ENCODE measurements around the gene SSBP3. TPM values are rescaled to one million over a fixed set of nuclear protein-coding genes. Genes with fewer than 3 reads are reported as not detected.
"Not testable (repeated sequence)": the region's sequence is repeated elsewhere in the genome, so short reads cannot be mapped to it uniquely, and the experiment has no call there.

Gene SSBP3
- total and polyA plus RNA-seq, 9 donors, result 41.2 to 247 (median 156) TPM

DNA sequence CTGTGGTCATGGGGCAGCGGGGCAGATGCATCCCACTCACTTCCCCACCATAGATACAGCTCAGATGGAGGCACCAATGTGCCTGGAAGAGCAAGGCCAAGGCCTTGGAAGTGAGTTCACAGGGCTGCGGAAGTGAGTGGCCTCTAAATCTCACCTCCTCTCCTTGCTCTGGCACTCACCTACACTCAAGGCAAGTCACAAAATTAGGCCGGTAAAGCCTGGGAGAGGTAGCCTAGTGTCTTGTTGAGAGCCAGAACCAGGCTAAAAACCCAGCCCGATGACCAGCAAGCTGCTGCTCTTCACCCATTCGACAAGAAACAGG, 57.5 kb downstream of the SSBP3 start:
- TF ChIP-seq EP300 (IDR thresholded peaks at IDR 0.05), result no peak
- no peak for TF ChIP-seq CTCF (IDR thresholded peaks at IDR 0.05)
- TF ChIP-seq POLR2A (IDR thresholded peaks at IDR 0.05), result no peak
- H3K9me3 ChIP-seq, result no peaks in the 10 kb centered on the region
- H3K27ac ChIP-seq, result no peak overlapping the region
- H3K27me3 ChIP-seq, result no peaks in the 10 kb centered on the region
- no peak for DNase-seq
- no peak overlapping the region for H3K4me3 ChIP-seq
- peaks cover 21% of the 10 kb centered on the region for H3K4me1 ChIP-seq (ENCODE audit: insufficient read depth)
- no peaks in the 10 kb centered on the region for H3K36me3 ChIP-seq
- intact Hi-C loops (cut with DNase I), result no loop called here
- WGBS, 3 donors, result 82 to 93% (median 86%) methylated on average over 5 of the region's 5 CpGs

DNA sequence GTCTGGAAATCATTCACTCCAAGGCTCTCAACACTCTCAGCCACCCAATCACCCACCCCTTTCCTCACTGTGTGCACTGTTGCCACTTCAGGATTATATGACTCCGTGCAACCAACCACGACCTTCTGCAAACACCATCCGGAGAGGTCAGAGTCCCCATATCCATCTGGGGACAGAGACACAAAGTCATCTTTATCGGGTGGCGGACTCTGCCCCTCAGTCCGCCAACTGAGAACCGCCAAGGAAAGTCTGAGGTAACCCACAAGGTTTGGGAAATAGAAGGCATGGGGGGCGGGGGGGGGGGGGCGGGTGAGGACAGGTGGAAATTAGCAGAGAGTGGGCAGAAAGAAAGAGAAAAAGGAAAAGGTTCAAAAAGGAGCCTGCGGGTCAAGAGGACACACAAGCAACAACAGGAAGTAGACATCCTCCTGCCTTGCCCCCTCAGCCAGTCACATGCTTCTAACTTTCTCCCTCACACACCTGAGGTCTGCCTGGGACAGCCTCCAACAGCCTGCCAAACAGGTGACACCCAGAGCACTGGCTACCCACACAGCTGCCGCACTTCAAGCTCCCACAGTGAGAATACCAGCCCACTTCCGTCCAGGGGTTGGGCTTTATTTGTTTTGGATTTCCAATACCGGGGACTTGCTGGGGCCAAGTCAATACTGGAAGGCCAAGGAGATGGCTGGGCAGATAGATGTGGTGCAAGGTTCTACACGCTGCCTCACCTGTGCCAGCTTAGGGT, 58.1 kb downstream of the SSBP3 start:
- WGBS, 3 donors, result 78 to 83% (median 83%) methylated on average over 14 of the region's 14 CpGs
- no peaks in the 10 kb centered on the region for H3K9me3 ChIP-seq
- H3K27ac ChIP-seq, result no peak overlapping the region
- DNase-seq, result no peak
- no peaks in the 10 kb centered on the region for H3K36me3 ChIP-seq
- TF ChIP-seq CTCF (IDR thresholded peaks at IDR 0.05) (no peak), EP300 (IDR thresholded peaks at IDR 0.05) (no peak), POLR2A (IDR thresholded peaks at IDR 0.05) (no peak)
- H3K4me3 ChIP-seq, result no peak overlapping the region
- peaks cover 21% of the 10 kb centered on the region for H3K4me1 ChIP-seq (ENCODE audit: insufficient read depth)
- intact Hi-C loops (cut with DNase I), result no loop called here
- H3K27me3 ChIP-seq, result no peaks in the 10 kb centered on the region

- 88 to 94% (median 94%) methylated on average over 6 of the region's 6 CpGs for WGBS, 3 donors
- intact Hi-C loops (cut with DNase I), result no loop called here
- TF ChIP-seq EP300 (IDR thresholded peaks at IDR 0.05), result no peak
- no peak for TF ChIP-seq POLR2A (IDR thresholded peaks at IDR 0.05)
- no peak for TF ChIP-seq CTCF (IDR thresholded peaks at IDR 0.05)
- H3K9me3 ChIP-seq, result no peaks in the 10 kb centered on the region
- H3K4me1 ChIP-seq (ENCODE audit: insufficient read depth), result peaks cover 22% of the 10 kb centered on the region
- H3K27ac ChIP-seq, result no peak overlapping the region
- no peak overlapping the region for H3K4me3 ChIP-seq
- no peak for DNase-seq
- H3K27me3 ChIP-seq, result no peaks in the 10 kb centered on the region
- no peaks in the 10 kb centered on the region for H3K36me3 ChIP-seq
Observed at GRCh38 chr1:54347261-54347954, 58.8 kb downstream of the SSBP3 start.

DNA sequence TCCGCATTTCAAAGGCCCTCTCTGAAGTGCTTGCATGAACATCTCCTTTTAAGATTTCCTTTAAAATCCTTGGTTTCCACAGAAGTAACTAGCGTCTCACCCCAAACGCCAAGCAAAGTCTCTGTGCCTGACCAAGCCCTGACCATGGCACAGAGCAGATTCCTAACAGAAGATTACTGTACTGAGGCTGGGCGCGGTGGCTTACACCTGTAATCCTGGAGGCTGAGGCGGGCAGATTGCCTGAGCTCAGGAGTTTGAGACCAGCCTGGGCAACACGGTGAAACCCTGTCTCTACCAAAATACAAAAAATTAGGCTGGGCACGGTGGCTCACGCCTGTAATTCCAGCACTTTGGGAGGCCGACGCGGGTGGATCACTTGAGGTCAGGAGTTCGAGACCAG, 60.6 kb downstream of the SSBP3 start:
- intact Hi-C loops (cut with DNase I); H3K4me3 ChIP-seq: not testable (repeated sequence)
- 89 to 97% (median 96%) methylated on average over 13 of the region's 13 CpGs for WGBS, 3 donors

DNA sequence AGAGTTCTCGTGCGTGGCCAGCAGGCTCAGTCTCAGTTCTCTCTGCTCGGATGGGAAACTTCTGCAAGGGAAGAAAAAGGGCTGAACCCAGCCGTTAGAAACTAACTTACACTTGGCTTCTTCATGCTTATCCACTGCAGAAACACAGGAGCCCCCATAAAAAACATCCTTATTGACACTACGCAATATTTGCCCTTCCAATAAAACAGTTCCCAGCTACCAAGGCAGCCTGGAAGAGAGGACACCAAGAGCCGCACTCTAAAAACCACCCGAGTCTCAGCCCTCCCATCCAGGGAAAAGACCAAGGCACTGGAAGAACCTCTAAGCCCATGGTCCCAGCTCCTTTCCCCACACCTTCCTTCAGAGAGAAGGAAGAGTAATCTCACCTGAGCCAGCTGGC, 61.1 kb downstream of the SSBP3 start:
- DNase-seq, result no peak
- no peaks in the 10 kb centered on the region for H3K9me3 ChIP-seq
- peaks cover 25% of the 10 kb centered on the region for H3K4me1 ChIP-seq (ENCODE audit: insufficient read depth)
- TF ChIP-seq CTCF (IDR thresholded peaks at IDR 0.05) (no peak), POLR2A (IDR thresholded peaks at IDR 0.05) (no peak), EP300 (IDR thresholded peaks at IDR 0.05) (no peak)
- H3K27me3 ChIP-seq, result no peaks in the 10 kb centered on the region
- WGBS, 3 donors, result 81 to 93% (median 87%) methylated on average over 7 of the region's 7 CpGs
- intact Hi-C loops (cut with DNase I), result no loop called here
- H3K4me3 ChIP-seq, result no peak overlapping the region
- no peaks in the 10 kb centered on the region for H3K36me3 ChIP-seq
- H3K27ac ChIP-seq, result no peak overlapping the region

More for the DNA sequence above, 60.6 kb downstream of the SSBP3 start:
- not testable (repeated sequence) for H3K36me3 ChIP-seq, H3K27me3 ChIP-seq, DNase-seq, H3K9me3 ChIP-seq, H3K27ac ChIP-seq
- peaks cover 26% of the 10 kb centered on the region for H3K4me1 ChIP-seq (ENCODE audit: insufficient read depth)
